ENCODE data around the gene TBL1X. TPM values are rescaled to one million over a fixed set of nuclear protein-coding genes. Genes with fewer than 3 reads are reported as not detected.

TBL1X gene
- total RNA-seq, 2 experiments from 2014 or later, result 16.1 to 35.7 TPM

DNA sequence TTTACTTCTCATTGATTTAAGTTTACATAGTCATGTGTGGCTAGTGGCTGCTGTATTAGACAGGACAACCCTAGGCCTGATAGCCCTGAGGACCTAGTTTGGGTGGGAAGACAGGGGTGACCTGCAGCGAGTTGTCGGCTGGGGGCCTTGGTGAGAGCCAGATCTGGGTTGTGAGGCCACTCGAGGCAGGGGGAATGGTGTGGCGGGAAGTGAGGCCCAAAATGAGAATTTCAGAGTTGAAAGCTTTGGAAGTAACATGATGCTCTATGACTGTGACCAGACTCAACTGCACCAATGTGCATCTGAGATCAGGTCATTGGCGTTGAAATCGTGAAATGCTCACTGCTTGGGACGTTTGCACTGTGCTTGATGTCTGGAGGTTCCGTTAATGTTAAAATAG lies 72.9 kb downstream of the TBL1X start:
- CTCF ChIA-PET (ENCODE audit: unreplicated experiment), result no interaction called here
- TF ChIP-seq EZH2phosphoT487 (IDR thresholded peaks at IDR 0.05; ENCODE audit: borderline replicate concordance, low read depth, low read length), result no peak
- TF ChIP-seq, protein P1, sequence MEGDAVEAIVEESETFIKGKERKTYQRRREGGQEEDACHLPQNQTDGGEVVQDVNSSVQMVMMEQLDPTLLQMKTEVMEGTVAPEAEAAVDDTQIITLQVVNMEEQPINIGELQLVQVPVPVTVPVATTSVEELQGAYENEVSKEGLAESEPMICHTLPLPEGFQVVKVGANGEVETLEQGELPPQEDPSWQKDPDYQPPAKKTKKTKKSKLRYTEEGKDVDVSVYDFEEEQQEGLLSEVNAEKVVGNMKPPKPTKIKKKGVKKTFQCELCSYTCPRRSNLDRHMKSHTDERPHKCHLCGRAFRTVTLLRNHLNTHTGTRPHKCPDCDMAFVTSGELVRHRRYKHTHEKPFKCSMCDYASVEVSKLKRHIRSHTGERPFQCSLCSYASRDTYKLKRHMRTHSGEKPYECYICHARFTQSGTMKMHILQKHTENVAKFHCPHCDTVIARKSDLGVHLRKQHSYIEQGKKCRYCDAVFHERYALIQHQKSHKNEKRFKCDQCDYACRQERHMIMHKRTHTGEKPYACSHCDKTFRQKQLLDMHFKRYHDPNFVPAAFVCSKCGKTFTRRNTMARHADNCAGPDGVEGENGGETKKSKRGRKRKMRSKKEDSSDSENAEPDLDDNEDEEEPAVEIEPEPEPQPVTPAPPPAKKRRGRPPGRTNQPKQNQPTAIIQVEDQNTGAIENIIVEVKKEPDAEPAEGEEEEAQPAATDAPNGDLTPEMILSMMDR (conservative IDR thresholded peaks at IDR 0.05; ENCODE audit: low read length), result no peak
- no peaks in the 10 kb centered on the region for H3K79me2 ChIP-seq (ENCODE audit: insufficient read depth, low read depth, low read length)
- POLR2A ChIA-PET, result no interaction called here
- H4K20me1 ChIP-seq (ENCODE audit: insufficient read depth, low read length), result no peaks in the 10 kb centered on the region
- H3K4me2 ChIP-seq (ENCODE audit: low read length), result no peak overlapping the region
- no peak overlapping the region for H3K4me3 ChIP-seq (ENCODE audit: low read depth, low read length, poor library complexity, severe bottlenecking)
- H3K9me3 ChIP-seq (ENCODE audit: low read length), result no peaks in the 10 kb centered on the region
- intact Hi-C loops (cut with micrococcal nuclease; ENCODE audit: unreplicated experiment), result no loop called here
- no peaks in the 10 kb centered on the region for H3K9me2 ChIP-seq (ENCODE audit: insufficient read depth, low read length)
- BruUV-seq (replicated peaks), result no TSS peak
- DNase-seq (ENCODE audit: low spot score), result no peak
- no peaks in the 10 kb centered on the region for H3K36me3 ChIP-seq (ENCODE audit: insufficient read depth, low read length)
- H3K27ac ChIP-seq (ENCODE audit: low read depth, low read length, poor library complexity, severe bottlenecking), result no peak overlapping the region
- peaks cover 24% of the 10 kb centered on the region for H3K4me1 ChIP-seq (ENCODE audit: insufficient read depth, low read length, poor library complexity, severe bottlenecking)
- no peak overlapping the region for H2AFZ ChIP-seq (ENCODE audit: low read length)

DNA sequence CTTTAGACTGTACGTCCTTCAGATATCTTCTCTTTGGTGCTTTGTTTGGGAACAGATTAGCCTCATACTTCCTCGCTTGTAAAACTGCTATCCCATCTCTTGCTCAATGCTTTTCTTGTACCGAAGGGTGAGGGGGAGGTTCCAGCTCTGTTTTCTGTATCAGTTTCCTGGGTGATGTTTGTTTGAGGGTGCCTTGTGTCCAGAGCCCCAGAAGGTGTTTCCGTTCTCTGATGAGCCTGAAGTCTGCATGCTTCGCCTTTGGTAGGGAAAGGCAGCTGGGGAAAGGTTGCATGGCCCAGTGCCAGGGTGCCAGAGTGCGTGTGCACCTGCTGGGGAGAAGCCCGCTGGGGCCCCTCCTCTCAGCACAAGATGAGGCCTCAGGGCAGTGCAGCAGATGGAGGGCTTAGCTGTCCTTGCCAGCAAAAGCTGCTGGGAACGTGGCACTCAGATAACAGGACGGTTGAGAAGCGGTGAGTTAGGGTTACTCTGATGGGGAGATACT lies 73.7 kb downstream of the TBL1X start:
- POLR2A ChIA-PET, result no interaction called here
- Histone ChIP-seq H3K4me1 (ENCODE audit: insufficient read depth, low read length, poor library complexity, severe bottlenecking) (peaks cover 22% of the 10 kb centered on the region), H4K20me1 (ENCODE audit: insufficient read depth, low read length) (no peaks in the 10 kb centered on the region), H3K9me3 (ENCODE audit: low read length) (no peaks in the 10 kb centered on the region), H3K79me2 (ENCODE audit: insufficient read depth, low read depth, low read length) (no peaks in the 10 kb centered on the region), H3K27ac (ENCODE audit: low read depth, low read length, poor library complexity, severe bottlenecking) (no peak overlapping the region), H3K36me3 (ENCODE audit: insufficient read depth, low read length) (no peaks in the 10 kb centered on the region), H2AFZ (ENCODE audit: low read length) (no peak overlapping the region), H3K9me2 (ENCODE audit: insufficient read depth, low read length) (no peaks in the 10 kb centered on the region), H3K4me2 (ENCODE audit: low read length) (no peak overlapping the region), H3K4me3 (ENCODE audit: low read depth, low read length, poor library complexity, severe bottlenecking) (no peak overlapping the region)
- no peak for DNase-seq (ENCODE audit: low spot score)
- no TSS peak for BruUV-seq (replicated peaks)
- TF ChIP-seq EZH2phosphoT487 (IDR thresholded peaks at IDR 0.05; ENCODE audit: borderline replicate concordance, low read depth, low read length), result no peak
- TF ChIP-seq, protein P1 (conservative IDR thresholded peaks at IDR 0.05; ENCODE audit: low read length), result no peak
- CTCF ChIA-PET (ENCODE audit: unreplicated experiment), result no interaction called here
- intact Hi-C loops (cut with micrococcal nuclease; ENCODE audit: unreplicated experiment), result no loop called here

DNA sequence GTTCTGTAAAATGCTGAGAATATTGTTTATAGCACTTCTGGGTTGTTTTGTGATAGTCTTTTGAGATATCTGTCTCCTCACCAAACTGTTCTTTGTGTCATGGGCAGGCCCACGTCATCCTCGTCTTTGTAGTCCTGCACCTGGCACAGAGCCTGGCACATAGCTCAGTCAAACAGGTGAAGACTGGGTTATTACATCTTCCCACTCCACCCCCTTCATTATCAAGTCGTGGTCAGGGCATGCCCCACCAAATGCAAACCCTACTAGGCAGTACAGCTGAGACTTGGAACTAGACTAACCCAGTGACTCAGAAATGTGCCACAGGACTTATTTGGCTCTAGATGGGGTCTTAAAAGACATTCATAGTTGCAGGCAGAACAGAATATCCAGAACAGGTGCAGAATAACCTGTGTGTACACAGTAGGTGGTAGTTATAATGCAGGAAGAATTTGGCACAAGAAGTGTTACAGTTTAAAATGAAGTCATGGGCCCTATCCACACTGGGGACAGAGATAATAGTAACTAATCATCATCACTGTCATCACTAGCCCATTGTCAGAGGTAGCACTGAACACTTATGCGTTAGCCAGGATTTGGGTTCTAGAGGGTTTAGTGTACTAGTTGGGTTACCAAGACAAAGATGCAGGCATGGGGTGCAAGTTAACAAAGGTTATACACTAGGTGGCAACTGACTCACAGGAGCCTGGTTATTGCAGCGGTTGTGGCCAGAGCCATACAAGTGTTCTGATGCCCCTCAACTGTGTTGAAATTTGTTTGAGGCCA lies 74.9 kb downstream of the TBL1X start:
- ChIA-PET POLR2A (no interaction called here), CTCF (ENCODE audit: unreplicated experiment) (no interaction called here)
- Histone ChIP-seq H3K36me3 (ENCODE audit: insufficient read depth, low read length) (no peaks in the 10 kb centered on the region), H4K20me1 (ENCODE audit: insufficient read depth, low read length) (no peaks in the 10 kb centered on the region), H3K4me2 (ENCODE audit: low read length) (no peak overlapping the region), H3K9me3 (ENCODE audit: low read length) (no peaks in the 10 kb centered on the region), H3K27ac (ENCODE audit: low read depth, low read length, poor library complexity, severe bottlenecking) (no peak overlapping the region), H3K79me2 (ENCODE audit: insufficient read depth, low read depth, low read length) (no peaks in the 10 kb centered on the region), H3K9me2 (ENCODE audit: insufficient read depth, low read length) (no peaks in the 10 kb centered on the region), H3K4me1 (ENCODE audit: insufficient read depth, low read length, poor library complexity, severe bottlenecking) (peaks cover 10% of the 10 kb centered on the region), H3K4me3 (ENCODE audit: low read depth, low read length, poor library complexity, severe bottlenecking) (no peak overlapping the region), H2AFZ (ENCODE audit: low read length) (no peak overlapping the region)
- no TSS peak for BruUV-seq (replicated peaks)
- no peak for DNase-seq (ENCODE audit: low spot score)
- TF ChIP-seq EZH2phosphoT487 (IDR thresholded peaks at IDR 0.05; ENCODE audit: borderline replicate concordance, low read depth, low read length), result no peak
- TF ChIP-seq, protein P1 (conservative IDR thresholded peaks at IDR 0.05; ENCODE audit: low read length), result no peak
- intact Hi-C loops (cut with micrococcal nuclease; ENCODE audit: unreplicated experiment), result no loop called here

Measured in OCI-LY7 (cell line).